Transverse colon (tissue), 4 donors: ENCODE results near the gene RBFOX2.

Experiments
- EP300 ChIP-seq: sonication (generic); formaldehyde crosslinking; IDR thresholded peaks from one replicate; pipeline ENCODE4 v1.6.1; 2017; ENCODE audit warnings: antibody characterized with exemption, low read depth
- POLR2AphosphoS5 ChIP-seq, 3 donors: sonication (generic); formaldehyde crosslinking; IDR thresholded peaks; one replicate each; pipeline ENCODE4 v1.6.1; 2016; ENCODE audit warnings: antibody characterized with exemption in 3 of 3
- TF ChIP-seq, protein P1 (sequence below), 5 experiments: fragments of 200-600 bp in 3 of 5; fragments of 450-650 bp in 2 of 5; sonication (generic) in 3 of 5; IDR thresholded peaks; 1 replicate in 2 of 5; 2 replicates in 3 of 5; pipeline ENCODE4 v1.5.1; 2016 to 2017; ENCODE audit warnings: antibody characterized with exemption in 5 of 5, inconsistent platforms in 3 of 5, mild to moderate bottlenecking in 2 of 5, moderate library complexity in 1 of 5

GRCh38 chr22:35797411-35797810 lies 231.2 kb downstream of the RBFOX2 start:
- TF ChIP-seq, protein P1, sequence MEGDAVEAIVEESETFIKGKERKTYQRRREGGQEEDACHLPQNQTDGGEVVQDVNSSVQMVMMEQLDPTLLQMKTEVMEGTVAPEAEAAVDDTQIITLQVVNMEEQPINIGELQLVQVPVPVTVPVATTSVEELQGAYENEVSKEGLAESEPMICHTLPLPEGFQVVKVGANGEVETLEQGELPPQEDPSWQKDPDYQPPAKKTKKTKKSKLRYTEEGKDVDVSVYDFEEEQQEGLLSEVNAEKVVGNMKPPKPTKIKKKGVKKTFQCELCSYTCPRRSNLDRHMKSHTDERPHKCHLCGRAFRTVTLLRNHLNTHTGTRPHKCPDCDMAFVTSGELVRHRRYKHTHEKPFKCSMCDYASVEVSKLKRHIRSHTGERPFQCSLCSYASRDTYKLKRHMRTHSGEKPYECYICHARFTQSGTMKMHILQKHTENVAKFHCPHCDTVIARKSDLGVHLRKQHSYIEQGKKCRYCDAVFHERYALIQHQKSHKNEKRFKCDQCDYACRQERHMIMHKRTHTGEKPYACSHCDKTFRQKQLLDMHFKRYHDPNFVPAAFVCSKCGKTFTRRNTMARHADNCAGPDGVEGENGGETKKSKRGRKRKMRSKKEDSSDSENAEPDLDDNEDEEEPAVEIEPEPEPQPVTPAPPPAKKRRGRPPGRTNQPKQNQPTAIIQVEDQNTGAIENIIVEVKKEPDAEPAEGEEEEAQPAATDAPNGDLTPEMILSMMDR (IDR thresholded peaks at IDR 0.05), result no peak
- TF ChIP-seq POLR2AphosphoS5 (IDR thresholded peaks at IDR 0.05), result no peak
- TF ChIP-seq EP300, result no peak
